NCI-H2081 treated with DMSO at 0.1 percent for 48 hours (cell line): ENCODE results near the gene DIS3L2.
"Not testable (repeated sequence)": the region's sequence is repeated elsewhere in the genome, so short reads cannot be mapped to it uniquely, and the experiment has no call there.

Experiments used
- DNase-seq: peaks from one replicate; lab custom pipeline; 2025; lab: John Stamatoyannopoulos, UW

DIS3L2 gene

GRCh38 chr2:232009639-232010274 is 48.2 kb downstream of the DIS3L2 start:
- no peak for DNase-seq

- no peak for DNase-seq
Measured at GRCh38 chr2:232013701-232014353, 52.3 kb downstream of the DIS3L2 start.

GRCh38 chr2:232014681-232015080 is 53.2 kb downstream of the DIS3L2 start:
- DNase-seq = no peak

- DNase-seq = no peak
Measured at GRCh38 chr2:232018181-232018580, 56.7 kb downstream of the DIS3L2 start.

GRCh38 chr2:232022718-232023117 is 61.2 kb downstream of the DIS3L2 start:
- DNase-seq = no peak

- DNase-seq = no peak
Measured at GRCh38 chr2:232023426-232023825, 61.9 kb downstream of the DIS3L2 start.

- no peak for DNase-seq
Measured at GRCh38 chr2:232024457-232024856, 62.9 kb downstream of the DIS3L2 start.

GRCh38 chr2:232026910-232027309 is 65.4 kb downstream of the DIS3L2 start:
- no peak for DNase-seq

GRCh38 chr2:232027530-232027929 is 66.0 kb downstream of the DIS3L2 start:
- DNase-seq = no peak

- no peak for DNase-seq
Measured at GRCh38 chr2:232028071-232028470, 66.6 kb downstream of the DIS3L2 start.

GRCh38 chr2:232028631-232029030 is 67.1 kb downstream of the DIS3L2 start:
- no peak for DNase-seq

GRCh38 chr2:232029346-232029745 is 67.8 kb downstream of the DIS3L2 start:
- DNase-seq = no peak

- DNase-seq = no peak
Measured at GRCh38 chr2:232030229-232030628, 68.7 kb downstream of the DIS3L2 start.

- DNase-seq = not testable (repeated sequence)
Measured at GRCh38 chr2:232035292-232035691, 73.8 kb downstream of the DIS3L2 start.

GRCh38 chr2:232036876-232037275 is 75.4 kb downstream of the DIS3L2 start:
- DNase-seq = not testable (repeated sequence)

GRCh38 chr2:232038251-232038880 is 76.9 kb downstream of the DIS3L2 start:
- DNase-seq = no peak

- no peak for DNase-seq
Measured at GRCh38 chr2:232038881-232039485, 77.5 kb downstream of the DIS3L2 start.

- no peak for DNase-seq
Measured at GRCh38 chr2:232042911-232043574, 81.5 kb downstream of the DIS3L2 start.

GRCh38 chr2:232043966-232044365 is 82.5 kb downstream of the DIS3L2 start:
- no peak for DNase-seq

GRCh38 chr2:232049350-232049749 is 87.8 kb downstream of the DIS3L2 start:
- no peak for DNase-seq

- DNase-seq = no peak
Measured at GRCh38 chr2:232052591-232052990, 91.1 kb downstream of the DIS3L2 start.

GRCh38 chr2:232053777-232054176 is 92.3 kb downstream of the DIS3L2 start:
- no peak for DNase-seq
